Nucleus accumbens (tissue), 56 donors: Measurements from ENCODE around the gene CLEC17A.

Experiments used
- DNase-seq, 56 donors: peaks; one replicate each; lab custom pipeline; 2025; lab: John Stamatoyannopoulos, UW

CLEC17A gene

DNA sequence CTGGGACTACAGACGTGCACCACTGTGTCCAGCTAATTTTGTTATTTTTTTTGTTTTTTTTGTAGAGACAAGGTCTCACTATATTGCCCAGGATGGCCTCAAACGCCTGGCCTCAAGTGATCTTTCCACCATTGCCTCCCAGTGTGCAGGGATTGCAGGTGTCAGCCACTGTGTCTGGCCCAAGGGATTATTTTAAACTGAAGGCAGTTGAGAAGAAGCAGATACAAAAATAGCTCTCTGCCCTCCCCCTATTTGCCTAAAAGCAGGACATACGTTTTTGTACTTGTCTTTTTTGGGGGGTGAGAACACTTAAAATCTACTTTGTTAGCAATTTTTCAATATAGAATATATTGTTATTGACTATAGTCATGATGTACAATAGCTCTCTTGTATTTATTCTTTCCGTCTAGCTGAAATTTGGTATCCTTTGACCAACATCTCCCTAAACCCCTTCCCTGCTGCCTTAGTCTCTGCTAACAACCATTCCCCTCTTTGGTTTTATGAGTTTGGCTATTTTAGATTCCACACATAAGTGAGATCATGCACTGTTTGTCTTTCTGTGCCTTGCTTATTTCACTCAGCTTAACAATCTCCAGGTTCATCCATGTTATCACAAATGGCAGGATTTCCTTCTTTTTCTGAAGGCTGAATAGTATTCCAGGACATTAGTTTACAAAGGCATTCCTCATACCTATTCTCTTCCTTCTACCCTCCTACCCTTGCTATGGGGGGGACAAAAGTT, 56.8 kb downstream of the CLEC17A start:
- DNase-seq: no peak

DNA sequence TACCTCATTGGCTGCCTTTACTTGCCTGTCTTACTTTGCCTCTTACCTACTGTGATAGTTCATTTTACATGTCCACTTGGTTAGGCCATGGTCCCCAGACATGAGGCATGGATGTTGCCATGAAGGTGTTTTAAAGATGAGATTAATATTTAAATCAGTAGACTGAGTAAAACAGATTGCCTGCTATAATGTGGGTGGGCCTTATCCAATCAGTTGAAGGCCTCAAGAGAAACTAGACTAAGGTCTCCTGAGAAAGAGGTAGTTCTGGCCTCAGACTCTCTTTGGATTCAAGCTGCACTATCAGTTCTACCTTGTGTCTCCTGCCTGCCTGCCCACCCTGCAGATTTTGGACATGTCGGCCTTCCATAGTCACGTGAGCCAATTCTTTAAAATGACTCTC, 65.6 kb downstream of the CLEC17A start:
- DNase-seq: no peak

DNA sequence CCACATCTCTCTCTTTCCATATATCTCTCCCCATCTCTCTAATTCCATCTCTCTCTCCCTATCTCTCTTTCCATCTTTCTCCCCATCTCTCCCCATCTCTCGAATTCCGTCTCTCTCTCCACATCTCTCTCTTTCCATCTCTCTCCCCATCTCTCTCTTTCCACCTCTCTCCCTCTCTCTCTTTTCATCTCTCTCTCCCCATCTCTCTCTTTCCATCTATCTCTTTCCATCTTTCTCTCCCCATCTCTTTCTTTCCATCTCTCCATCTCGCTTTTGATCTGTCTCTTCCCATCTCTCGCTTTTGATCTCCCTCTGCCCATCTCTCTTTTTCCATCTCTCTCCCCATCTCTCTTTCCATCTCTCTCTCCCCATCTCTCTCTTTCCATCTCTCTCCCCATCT, 66.1 kb downstream of the CLEC17A start:
- DNase-seq: no peak

DNA sequence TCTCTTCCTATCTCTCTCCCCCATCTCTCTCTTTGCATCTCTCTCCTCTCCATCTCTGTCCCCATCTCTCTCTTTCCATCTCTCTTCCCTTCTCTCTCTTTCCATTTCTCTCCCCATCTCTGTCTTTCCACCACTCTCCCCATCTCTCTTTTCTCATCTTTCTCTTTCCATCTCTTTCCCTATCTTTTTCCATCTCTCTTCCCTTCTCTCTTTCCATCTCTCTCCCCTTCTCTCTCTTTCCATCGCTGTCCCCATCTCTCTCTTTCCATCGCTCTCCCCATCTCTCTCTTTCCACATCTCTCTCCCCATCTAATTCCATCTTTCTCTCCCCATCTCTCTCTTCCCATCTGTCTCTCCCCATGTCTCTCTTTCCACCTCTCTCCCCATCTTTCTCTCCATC, 67.3 kb downstream of the CLEC17A start:
- no peak for DNase-seq

DNA sequence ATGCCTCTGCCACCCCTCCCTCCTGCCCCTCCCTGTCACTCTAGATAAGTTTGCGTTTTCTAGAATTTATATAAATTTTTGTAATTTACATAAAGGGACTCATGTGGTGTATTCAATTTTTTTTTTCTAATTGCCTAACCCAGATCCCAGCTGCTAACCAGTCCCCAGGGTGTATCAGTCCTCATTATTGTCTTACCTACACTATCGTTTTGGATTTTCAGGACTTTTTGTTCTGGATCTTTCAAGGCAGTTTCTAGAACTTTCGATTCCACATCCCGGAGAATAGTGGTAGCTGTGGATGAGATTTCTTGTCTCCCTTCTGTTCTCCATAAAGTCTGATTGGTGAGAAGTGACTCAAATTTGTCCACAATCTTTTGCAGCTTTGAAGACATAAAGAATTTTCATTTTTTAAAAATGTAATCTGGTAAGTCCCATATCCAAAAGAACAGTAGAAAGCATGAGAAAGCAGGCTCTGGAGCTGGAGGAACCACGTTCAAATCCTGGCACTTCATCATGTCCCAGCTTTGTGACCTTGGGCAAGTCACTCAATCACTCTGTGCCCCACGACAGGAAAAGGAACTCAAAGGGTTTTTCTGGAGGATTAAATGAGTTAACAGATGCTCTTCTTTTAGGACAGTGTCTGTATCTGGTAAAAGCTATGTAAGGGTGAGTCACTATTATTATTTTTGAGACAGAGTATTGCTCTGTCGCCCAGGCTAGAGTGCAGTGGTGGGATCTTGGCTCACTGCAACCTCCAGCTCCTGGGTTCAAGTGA, 72.1 kb downstream of the CLEC17A start:
- no peak for DNase-seq

DNA sequence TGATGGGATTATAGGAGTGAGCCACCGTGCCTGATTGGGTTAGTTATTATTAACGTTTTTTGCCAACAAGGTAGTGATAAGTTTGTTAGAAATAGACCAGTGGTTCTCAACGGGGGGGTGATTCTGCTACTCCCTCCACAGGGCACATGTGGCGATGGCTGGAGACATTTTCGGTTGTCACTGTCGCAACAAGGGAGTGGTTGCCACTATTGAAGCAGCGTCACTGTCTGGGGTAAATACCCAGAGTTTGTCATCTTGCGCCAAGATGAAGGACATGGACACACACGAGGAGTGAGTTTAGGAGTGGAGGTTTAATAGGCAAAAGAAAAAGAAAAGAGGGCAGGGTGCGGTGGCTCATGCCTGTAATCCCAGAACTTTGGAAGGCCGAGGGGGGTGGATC, 72.8 kb downstream of the CLEC17A start:
- DNase-seq: no peak

DNA sequence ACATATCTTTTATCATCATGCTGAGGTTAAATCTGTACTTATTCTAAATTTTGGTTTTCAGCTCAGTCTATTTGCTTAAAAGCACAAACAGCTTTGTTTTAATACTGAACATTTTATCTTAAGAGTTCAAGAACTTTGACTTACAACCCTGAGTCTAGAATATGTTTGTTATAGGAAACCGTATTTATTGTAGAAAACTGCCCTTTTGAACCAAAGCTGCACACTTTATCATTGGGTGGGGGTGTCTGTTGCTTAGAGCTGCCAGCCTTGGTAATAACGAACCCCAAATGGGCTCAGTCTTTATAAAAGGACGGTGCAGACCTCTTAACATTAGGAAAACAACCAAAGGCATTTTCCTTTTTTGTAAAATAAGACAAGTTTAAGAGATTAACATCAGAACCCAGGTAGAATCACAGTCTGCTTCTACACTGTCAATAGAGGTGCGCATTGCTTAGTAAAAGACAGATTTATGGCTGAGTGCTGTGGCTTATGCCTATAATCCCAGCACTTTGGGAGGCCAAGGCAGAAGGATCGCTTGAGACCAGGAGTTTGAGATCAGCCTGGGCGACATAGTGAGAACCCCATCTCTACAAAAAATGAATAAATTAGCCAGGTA, 77.1 kb downstream of the CLEC17A start:
- DNase-seq: no peak

DNA sequence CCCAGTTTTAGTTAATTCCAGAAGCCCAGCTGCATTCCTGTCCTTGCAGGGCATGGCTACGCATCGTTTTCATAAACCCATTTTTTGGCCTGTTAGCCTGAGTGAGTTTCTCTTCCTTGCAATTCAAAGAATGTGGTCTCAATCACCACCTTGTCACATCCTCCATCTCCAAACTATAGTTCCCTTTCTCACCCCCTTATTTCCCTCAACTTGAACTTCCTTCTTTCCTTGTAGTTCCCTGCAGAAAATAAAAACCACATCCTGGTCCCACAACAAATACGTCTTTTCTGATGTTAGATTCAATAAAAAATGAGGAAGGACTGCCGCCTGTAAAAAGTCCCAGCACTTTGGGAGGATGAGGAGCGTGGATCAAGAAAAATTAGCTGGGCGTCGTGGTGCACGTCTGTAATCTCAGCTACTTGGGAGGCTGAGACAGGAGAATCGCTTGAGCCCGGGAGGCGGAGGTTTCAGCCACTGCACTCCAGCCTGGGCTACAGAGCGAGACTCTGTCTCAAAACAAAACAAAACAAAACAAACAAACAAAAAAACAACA, 78.6 kb downstream of the CLEC17A start:
- DNase-seq: no peak
